ENCODE results near the gene KLHL6.

Gene KLHL6, protein sequence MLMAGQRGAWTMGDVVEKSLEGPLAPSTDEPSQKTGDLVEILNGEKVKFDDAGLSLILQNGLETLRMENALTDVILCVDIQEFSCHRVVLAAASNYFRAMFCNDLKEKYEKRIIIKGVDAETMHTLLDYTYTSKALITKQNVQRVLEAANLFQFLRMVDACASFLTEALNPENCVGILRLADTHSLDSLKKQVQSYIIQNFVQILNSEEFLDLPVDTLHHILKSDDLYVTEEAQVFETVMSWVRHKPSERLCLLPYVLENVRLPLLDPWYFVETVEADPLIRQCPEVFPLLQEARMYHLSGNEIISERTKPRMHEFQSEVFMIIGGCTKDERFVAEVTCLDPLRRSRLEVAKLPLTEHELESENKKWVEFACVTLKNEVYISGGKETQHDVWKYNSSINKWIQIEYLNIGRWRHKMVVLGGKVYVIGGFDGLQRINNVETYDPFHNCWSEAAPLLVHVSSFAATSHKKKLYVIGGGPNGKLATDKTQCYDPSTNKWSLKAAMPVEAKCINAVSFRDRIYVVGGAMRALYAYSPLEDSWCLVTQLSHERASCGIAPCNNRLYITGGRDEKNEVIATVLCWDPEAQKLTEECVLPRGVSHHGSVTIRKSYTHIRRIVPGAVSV

DNA sequence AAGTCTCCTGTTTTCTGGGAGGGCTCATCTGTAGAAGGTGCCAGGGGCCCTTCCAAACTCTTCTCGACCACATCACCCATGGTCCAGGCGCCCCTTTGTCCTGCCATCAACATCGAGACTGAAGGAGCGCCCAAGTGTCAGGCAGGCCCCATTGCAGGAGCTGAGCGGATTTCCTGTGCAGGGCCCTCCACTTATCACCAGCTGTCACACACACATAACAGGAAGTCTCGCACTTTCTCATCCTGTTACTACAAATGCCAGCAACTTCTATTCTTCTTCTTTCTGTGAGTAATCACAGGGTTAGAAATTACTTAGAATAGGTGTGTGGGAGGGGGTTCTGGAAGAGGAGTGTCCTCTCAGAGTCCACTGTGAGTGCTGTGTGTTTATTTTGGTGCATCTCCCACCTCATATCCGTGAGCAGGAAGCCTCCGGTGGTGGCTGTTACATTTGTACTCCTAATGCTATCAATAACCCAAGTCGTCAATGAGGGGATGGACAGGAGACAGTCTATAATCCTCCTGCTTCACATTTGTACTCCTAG lies at the start of gene KLHL6:
Gene KLHL6 (minus strand): TSS at position 166 of the 541 bp plus-strand sequence. CDS start 53 bp downstream, at position 113.
- no peaks in the 10 kb centered on the region for H3K27me3 ChIP-seq (ENCODE audit: low read length)
- peak within 1 kb of the TSS; percentile 95 for H3K9ac ChIP-seq (ENCODE audit: low read length)
- peak within 1 kb of the TSS; percentile 15 for H2AFZ ChIP-seq (ENCODE audit: low read depth, low read length, severe bottlenecking)
- no peaks in the 10 kb centered on the region for H3K9me2 ChIP-seq (replicated peaks; ENCODE audit: insufficient read depth, low read length)
- no peaks in the 10 kb centered on the region for H3K36me3 ChIP-seq (ENCODE audit: low read length)
- H4K20me1 ChIP-seq (ENCODE audit: low read depth, low read length): no peaks in the 10 kb centered on the region
- peak within 1 kb of the TSS; percentile 98 for H3K27ac ChIP-seq (ENCODE audit: low read depth, low read length)
- H3K9me3 ChIP-seq (ENCODE audit: insufficient read depth, low read length): no peaks in the 10 kb centered on the region
- peak within 1 kb of the TSS; percentile 99 for H3K4me3 ChIP-seq (ENCODE audit: insufficient read depth, low read length, poor library complexity, severe bottlenecking)
- H3K4me2 ChIP-seq (ENCODE audit: low read depth, low read length, poor library complexity, severe bottlenecking): peak within 1 kb of the TSS; percentile 76
- H3F3A ChIP-seq (ENCODE audit: insufficient read depth): peaks cover 44% of the 10 kb centered on the region
- peaks cover 49% of the 10 kb centered on the region for H3K79me2 ChIP-seq (ENCODE audit: insufficient read depth, low read length)
- TF ChIP-seq EZH2phosphoT487 (conservative IDR thresholded peaks at IDR 0.05; ENCODE audit: low read length): no peak
- TF ChIP-seq, protein P1, sequence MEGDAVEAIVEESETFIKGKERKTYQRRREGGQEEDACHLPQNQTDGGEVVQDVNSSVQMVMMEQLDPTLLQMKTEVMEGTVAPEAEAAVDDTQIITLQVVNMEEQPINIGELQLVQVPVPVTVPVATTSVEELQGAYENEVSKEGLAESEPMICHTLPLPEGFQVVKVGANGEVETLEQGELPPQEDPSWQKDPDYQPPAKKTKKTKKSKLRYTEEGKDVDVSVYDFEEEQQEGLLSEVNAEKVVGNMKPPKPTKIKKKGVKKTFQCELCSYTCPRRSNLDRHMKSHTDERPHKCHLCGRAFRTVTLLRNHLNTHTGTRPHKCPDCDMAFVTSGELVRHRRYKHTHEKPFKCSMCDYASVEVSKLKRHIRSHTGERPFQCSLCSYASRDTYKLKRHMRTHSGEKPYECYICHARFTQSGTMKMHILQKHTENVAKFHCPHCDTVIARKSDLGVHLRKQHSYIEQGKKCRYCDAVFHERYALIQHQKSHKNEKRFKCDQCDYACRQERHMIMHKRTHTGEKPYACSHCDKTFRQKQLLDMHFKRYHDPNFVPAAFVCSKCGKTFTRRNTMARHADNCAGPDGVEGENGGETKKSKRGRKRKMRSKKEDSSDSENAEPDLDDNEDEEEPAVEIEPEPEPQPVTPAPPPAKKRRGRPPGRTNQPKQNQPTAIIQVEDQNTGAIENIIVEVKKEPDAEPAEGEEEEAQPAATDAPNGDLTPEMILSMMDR (IDR thresholded peaks at IDR 0.05; ENCODE audit: insufficient read depth, low read length, poor library complexity, severe bottlenecking): no peak

DNA sequence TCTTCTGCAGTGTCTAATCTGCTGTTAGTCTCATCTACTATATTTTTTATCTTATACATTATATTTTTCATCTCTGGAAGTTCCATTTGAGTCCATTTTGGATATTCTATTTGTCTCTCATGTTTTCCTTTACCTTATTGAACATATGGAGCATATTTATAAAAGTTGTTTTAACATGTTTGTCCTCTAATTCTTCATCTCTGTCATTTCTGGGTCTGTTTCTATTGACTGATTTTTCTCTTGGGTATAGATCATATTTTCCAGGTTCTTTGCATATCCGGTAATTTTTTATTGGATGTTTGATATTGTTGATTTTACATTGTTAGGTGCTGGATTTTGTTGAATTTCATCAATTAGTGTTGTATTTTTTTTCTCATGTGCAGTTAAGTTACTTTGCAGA lies 42.5 kb upstream of the KLHL6 start:
- Histone ChIP-seq H3K79me2 (ENCODE audit: insufficient read depth, low read length) (no peaks in the 10 kb centered on the region), H4K20me1 (ENCODE audit: low read depth, low read length) (no peaks in the 10 kb centered on the region), H3K27me3 (ENCODE audit: low read length) (no peaks in the 10 kb centered on the region), H3K9me2 (replicated peaks; ENCODE audit: insufficient read depth, low read length) (no peaks in the 10 kb centered on the region), H3K36me3 (ENCODE audit: low read length) (peaks cover 3% of the 10 kb centered on the region; the same call in 1 of the 2 replicates), H3K4me3 (ENCODE audit: insufficient read depth, low read length, poor library complexity, severe bottlenecking) (no peak overlapping the region), H3K9me3 (ENCODE audit: insufficient read depth, low read length) (0 out of 2 replicates have a peak, but pooled peaks cover 4% of the 10 kb centered on the region), H3K4me2 (ENCODE audit: low read depth, low read length, poor library complexity, severe bottlenecking) (no peak overlapping the region), H2AFZ (ENCODE audit: low read depth, low read length, severe bottlenecking) (no peak overlapping the region), H3F3A (ENCODE audit: insufficient read depth) (no peaks in the 10 kb centered on the region), H3K27ac (ENCODE audit: low read depth, low read length) (no peak overlapping the region), H3K9ac (ENCODE audit: low read length) (no peak overlapping the region)
- TF ChIP-seq, protein P1 (IDR thresholded peaks at IDR 0.05; ENCODE audit: insufficient read depth, low read length, poor library complexity, severe bottlenecking): no peak
- TF ChIP-seq EZH2phosphoT487 (conservative IDR thresholded peaks at IDR 0.05; ENCODE audit: low read length): no peak

DNA sequence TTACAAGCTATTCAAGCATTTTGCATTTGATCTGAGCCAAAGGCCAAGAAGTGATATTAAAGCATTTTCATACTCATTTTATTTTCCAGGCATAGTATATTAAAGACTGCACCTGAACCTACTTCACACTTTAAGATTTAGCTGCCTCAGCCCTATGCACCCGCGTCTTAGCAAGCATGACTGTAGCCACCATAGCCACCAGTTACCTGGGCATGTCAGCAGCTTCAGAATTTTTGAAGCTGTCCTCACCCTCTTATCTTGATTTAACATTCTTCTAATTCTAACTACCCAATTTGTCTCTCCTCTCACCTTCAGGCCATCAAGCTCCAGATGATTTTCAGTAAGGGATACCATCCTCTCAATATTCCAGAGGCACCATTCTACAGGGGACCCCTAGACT lies 39.1 kb upstream of the KLHL6 start:
- no peak overlapping the region for H2AFZ ChIP-seq (ENCODE audit: low read depth, low read length, severe bottlenecking)
- no peak overlapping the region for H3K9ac ChIP-seq (ENCODE audit: low read length)
- no peak overlapping the region for H3K27ac ChIP-seq (ENCODE audit: low read depth, low read length)
- no peaks in the 10 kb centered on the region for H3K79me2 ChIP-seq (ENCODE audit: insufficient read depth, low read length)
- no peak overlapping the region for H3K4me3 ChIP-seq (ENCODE audit: insufficient read depth, low read length, poor library complexity, severe bottlenecking)
- H3K9me2 ChIP-seq (replicated peaks; ENCODE audit: insufficient read depth, low read length): no peaks in the 10 kb centered on the region
- H3K27me3 ChIP-seq (ENCODE audit: low read length): no peaks in the 10 kb centered on the region
- H3F3A ChIP-seq (ENCODE audit: insufficient read depth): no peaks in the 10 kb centered on the region
- H3K36me3 ChIP-seq (ENCODE audit: low read length): peaks cover 3% of the 10 kb centered on the region; the same call in 1 of the 2 replicates
- TF ChIP-seq EZH2phosphoT487 (conservative IDR thresholded peaks at IDR 0.05; ENCODE audit: low read length): no peak
- TF ChIP-seq, protein P1 (IDR thresholded peaks at IDR 0.05; ENCODE audit: insufficient read depth, low read length, poor library complexity, severe bottlenecking): no peak
- 0 out of 2 replicates have a peak, but pooled peaks cover 4% of the 10 kb centered on the region for H3K9me3 ChIP-seq (ENCODE audit: insufficient read depth, low read length)
- H3K4me2 ChIP-seq (ENCODE audit: low read depth, low read length, poor library complexity, severe bottlenecking): no peak overlapping the region
- H4K20me1 ChIP-seq (ENCODE audit: low read depth, low read length): no peaks in the 10 kb centered on the region

Data from SU-DHL-6 (cell line).